HG03280 (cell line): ENCODE data around the gene MAP3K5.
"Not testable (repeated sequence)": the region's sequence is repeated elsewhere in the genome, so short reads cannot be mapped to it uniquely, and the experiment has no call there.

Experiments used
- ATAC-seq: cut with Tn5 transposase; IDR thresholded peaks from one replicate; pipeline ENCODE4 v1.9.1; 2021; ENCODE audit warnings: mild to moderate bottlenecking, moderate library complexity; ENCODE audit not compliant: unreplicated experiment

MAP3K5 gene

GRCh38 chr6:136792410-136793262 lies at the start of gene MAP3K5:
MAP3K5 (minus strand) TSS chr6:136792477; CDS start chr6:136792157, 320 bp downstream.
- ATAC-seq = peak; percentile 66

GRCh38 chr6:136840276-136841001 lies 48.2 kb upstream of the MAP3K5 start:
- no peak for ATAC-seq

- ATAC-seq = no peak
Measured at GRCh38 chr6:136831873-136832562, 39.7 kb upstream of the MAP3K5 start.

- no peak for ATAC-seq
Measured at GRCh38 chr6:136826216-136826615, 33.9 kb upstream of the MAP3K5 start.

GRCh38 chr6:136823128-136823660 lies 30.9 kb upstream of the MAP3K5 start:
- no peak for ATAC-seq

- peak; percentile 97 for ATAC-seq
Measured at GRCh38 chr6:136822376-136823127, 30.3 kb upstream of the MAP3K5 start, which contains the start of gene PEX7. PEX7 (plus strand) TSS chr6:136822592; CDS start chr6:136822666, 74 bp downstream.

- peak; percentile 4 for ATAC-seq
Measured at GRCh38 chr6:136822046-136822375, 29.7 kb upstream of the MAP3K5 start.

- no peak for ATAC-seq
Measured at GRCh38 chr6:136820561-136820960, 28.3 kb upstream of the MAP3K5 start.

DNA sequence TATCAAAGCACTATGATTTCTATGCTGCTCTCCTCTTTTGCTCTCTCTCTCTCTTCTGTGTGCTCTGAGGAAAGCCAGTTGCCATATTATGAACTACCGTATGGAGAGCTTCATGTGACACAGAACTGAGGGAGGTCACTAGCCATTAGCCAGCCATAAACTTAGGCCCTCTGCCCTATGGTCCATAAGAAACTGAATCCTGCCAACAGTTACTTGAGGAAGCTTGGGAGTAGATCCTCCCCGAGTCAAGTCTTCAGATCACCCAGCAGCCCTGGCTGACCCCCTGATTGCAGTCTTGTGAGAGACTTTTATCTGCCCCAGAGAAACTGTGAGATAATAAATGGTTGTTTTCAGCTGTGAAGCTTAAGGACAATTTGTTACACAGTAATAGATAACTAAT lies 24.4 kb upstream of the MAP3K5 start:
- no peak for ATAC-seq

DNA sequence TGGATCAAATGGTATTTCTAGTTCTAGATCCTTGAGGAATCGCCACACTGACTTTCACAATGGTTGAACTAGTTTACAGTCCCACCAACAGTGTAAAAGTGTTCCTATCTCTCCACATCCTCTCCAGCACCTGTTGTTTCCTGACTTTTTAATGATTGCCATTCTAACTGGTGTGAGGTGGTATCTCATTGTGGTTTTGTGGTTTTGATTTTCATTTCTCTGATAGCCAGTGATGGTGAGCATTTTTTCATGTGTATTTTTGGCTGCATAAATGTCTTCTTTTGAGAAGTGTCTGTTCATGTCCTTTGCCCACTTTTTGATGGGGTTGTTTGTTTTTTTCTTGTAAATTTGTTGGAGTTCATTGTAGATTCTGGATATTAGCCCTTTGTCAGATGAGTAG lies 23.3 kb upstream of the MAP3K5 start:
- ATAC-seq = not testable (repeated sequence)

GRCh38 chr6:136812174-136812573 lies 19.9 kb upstream of the MAP3K5 start:
- no peak for ATAC-seq

DNA sequence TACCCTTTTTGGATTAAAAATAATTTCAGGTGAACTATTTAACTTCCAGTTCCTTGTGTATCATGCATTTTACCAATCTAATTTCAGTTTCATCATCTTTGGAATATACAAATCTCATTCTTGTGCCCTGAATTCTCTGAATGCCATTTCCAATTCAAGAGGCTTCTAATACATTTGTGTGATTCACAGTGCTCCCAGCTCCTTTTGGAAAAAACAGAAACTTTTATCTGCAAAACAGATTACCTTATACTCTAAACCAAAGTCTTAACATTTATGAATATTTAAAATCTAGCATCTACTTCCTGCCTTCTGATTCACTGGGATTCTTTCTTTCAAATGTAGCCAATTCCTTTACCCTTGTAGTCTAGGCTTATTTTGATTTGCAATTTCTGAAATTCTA lies 19.0 kb upstream of the MAP3K5 start:
- ATAC-seq = no peak

DNA sequence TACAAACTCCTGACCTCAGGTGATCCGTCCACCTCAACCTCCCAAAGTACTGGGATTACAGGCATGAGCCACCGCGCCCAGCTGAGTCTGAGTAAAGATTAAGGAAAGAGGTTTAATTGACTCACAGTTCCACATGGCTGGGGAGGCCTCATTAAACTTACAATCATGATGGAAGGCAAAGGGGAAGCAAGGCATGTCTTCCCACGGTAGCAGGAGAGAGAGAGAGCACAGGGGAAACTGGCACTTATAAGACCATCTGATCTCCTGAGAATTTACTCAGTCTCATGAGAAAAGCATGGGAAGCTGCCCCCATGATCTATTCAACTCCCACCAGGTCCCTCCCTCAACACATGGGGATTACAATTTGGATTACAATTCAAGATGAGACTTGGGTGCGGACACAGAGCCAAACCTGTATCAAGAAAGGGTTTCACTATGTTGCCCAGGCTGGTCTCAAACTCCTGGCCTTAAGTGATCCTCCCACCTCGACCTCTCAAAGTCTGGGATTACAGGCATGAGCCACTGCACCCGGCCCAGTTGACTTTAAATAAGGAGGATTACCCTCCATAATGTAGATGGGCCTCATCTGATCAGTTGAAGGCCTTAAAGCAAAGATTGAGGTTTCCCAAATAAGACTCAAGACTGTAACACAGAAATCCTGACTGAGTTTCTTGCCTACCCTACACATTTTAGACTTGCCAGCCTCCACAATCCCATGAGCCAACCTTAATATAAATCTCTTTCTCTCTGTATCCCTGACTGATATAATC lies 17.0 kb upstream of the MAP3K5 start:
- no peak for ATAC-seq

DNA sequence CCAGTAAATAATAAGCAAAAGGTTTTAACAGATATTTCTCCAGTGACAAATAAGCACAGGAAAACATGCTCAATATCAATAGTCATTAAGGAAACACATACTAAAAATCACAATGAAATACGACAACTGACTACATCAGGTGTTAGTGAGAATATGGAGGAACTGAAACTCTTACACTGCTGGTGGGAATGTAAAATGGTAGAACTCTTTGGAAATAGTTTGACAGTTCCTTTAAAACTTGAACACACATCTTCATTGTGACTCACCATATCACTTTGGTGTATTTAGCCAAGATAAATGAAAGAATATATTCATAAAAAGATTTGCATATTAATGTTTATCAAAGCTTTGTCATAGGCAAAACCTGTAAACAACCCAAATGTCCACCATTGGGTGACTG lies 11.3 kb upstream of the MAP3K5 start:
- ATAC-seq = no peak

DNA sequence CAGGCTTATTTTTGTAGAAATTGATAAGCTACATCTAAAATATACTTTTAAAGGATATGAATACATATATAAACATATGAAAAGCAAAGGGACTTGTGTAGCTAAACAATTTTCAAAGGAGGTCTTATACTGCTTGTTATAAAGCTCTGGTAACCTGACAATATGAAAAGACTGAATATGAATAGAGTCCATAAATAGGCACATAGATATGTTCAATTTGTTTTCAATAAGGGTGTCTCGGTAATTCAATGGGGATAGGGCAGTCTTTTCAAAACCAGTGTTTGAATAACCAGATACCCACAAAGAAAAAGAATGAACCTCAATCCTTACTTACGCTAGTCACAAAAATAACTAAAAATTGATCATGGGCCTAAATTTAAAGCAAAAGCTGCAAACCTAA lies 9.3 kb upstream of the MAP3K5 start:
- ATAC-seq = no peak

GRCh38 chr6:136798044-136798443 lies 5.8 kb upstream of the MAP3K5 start:
- ATAC-seq = no peak

GRCh38 chr6:136795996-136796395 lies 3.7 kb upstream of the MAP3K5 start:
- ATAC-seq = no peak

GRCh38 chr6:136795386-136795785 lies 3.1 kb upstream of the MAP3K5 start:
- ATAC-seq = no peak

DNA sequence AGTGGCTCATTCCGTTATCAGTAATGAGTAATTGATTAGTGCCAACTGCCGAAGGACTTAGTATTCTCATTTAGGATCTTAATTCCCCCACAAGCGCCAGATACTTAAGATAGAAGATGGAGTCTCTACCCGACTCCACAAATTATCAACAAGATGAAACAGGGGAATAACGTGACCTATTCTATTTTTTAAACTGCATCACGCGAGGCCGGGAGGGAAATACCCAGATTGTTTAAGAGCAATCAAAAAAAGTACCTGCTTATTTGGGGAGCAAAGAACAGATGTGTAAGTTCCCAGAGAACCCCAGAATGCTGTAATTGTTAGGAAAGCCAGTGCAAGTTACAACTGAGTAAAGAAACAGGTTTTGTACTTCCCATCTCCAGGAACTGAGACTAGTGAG lies 1.1 kb upstream of the MAP3K5 start:
- ATAC-seq = no peak

GRCh38 chr6:136792095-136792409 lies 225 bp downstream of the MAP3K5 start:
- ATAC-seq = no peak
